Measurements from ENCODE around the gene CDYL2.
"Not testable (repeated sequence)": the region's sequence is repeated elsewhere in the genome, so short reads cannot be mapped to it uniquely, and the experiment has no call there.

CDYL2 gene

DNA sequence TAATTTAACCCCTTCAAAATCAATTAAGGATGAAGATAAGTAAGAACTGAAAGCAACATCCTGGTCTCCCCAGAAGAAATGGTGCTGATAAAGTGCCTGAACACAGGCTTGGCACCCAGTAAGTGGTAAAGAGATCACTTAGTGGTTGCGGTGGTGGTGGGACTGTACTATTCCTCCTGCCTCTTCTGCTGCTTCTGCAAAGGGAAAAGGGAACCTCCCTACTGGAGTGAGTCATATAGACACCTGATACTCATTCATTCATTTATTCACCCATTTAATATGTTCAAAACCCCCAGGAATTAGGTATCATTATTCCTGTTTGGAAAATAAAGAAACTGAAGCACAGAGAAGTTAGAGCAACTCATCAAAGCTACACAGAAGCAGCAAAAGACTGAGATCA, 60.6 kb downstream of the CDYL2 start:
- no peak for DNase-seq (ENCODE audit: low spot score)

GRCh38 chr16:80743273-80743672, 61.1 kb downstream of the CDYL2 start:
- DNase-seq (ENCODE audit: low spot score), result no peak

- DNase-seq (ENCODE audit: low spot score), result no peak
These were observed 62.1 kb downstream of the CDYL2 start for GRCh38 chr16:80742331-80742730.

DNA sequence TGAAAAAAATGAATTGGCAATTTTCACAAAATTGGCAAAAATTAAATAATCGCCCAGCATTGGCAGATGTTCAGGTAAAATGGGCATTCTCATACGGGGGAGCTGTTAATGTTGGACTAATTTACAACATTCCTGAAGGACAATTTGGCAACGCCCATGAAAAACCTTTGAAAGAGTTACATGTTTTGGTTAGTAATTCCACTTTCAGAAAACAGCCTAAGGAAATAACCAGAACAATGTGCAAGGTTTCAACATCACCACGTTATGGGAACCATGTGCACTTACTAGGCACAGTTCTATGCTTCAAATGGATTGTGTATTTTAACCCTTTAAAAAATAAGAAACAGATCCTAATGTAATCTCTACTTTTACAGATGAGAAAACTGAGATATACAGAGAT, 62.7 kb downstream of the CDYL2 start:
- DNase-seq (ENCODE audit: low spot score), result no peak

DNA sequence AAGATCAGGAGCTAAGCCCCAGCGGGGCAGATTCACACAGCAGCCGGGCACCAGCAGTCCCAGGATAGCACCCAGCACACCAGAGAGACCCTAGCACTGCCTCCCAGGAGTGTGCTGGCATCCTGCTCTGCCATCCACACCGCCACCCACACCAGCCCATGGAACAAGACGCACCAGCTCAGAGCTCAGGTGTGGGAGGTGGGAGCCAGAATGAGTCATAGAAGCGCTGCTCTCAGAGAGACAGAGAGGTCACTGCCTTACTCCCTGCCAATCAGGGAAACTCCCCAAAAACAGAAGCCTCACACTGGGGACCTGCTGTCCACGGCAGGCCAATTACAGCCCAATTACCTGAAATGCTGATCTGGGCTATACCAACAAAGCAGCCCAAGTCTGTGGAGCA, 64.9 kb downstream of the CDYL2 start:
- no peak for DNase-seq (ENCODE audit: low spot score)

DNA sequence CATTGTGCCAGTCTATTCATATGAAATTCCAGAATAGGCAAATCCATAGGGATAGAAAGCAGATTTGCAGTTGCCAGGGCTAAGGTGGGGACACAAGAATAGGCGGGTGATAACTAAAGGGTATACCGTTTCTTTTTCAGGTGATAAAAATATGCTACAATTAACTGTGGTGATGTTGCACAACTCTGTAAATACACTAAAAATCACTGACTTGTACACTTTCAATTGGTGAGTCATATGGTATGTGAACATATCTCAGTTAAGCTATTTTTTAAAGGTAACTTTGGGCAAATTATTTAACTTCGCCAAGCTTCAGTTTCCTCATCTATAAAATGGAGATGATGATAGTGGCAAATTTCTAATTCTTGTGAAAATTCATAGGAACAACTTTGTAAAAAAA, 65.9 kb downstream of the CDYL2 start:
- no peak for DNase-seq (ENCODE audit: low spot score)

GRCh38 chr16:80735846-80736245, 68.6 kb downstream of the CDYL2 start:
- no peak for DNase-seq (ENCODE audit: low spot score)

GRCh38 chr16:80733407-80733806, 71.0 kb downstream of the CDYL2 start:
- DNase-seq (ENCODE audit: low spot score), result no peak

DNA sequence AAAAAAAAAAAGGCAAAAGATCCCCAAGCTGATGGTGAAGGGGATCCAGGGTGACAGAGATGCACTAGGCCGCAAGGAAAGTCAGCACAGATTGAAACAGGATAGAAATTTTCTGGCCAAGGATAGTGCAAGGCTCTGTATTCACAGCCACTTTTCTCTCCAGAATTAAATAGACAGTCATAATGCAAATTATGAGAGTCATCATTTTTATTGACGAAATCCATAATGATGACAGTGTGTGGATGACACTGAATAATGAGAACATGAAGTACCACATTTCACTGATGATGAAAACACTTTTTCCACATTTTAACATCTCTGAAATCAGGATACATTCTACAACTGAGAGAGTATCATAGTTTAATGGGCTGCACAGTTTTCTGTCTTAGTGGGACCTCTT, 72.5 kb downstream of the CDYL2 start:
- DNase-seq (ENCODE audit: low spot score), result no peak

GRCh38 chr16:80727066-80727763, 77.2 kb downstream of the CDYL2 start:
- DNase-seq (ENCODE audit: low spot score), result not testable (repeated sequence)

DNA sequence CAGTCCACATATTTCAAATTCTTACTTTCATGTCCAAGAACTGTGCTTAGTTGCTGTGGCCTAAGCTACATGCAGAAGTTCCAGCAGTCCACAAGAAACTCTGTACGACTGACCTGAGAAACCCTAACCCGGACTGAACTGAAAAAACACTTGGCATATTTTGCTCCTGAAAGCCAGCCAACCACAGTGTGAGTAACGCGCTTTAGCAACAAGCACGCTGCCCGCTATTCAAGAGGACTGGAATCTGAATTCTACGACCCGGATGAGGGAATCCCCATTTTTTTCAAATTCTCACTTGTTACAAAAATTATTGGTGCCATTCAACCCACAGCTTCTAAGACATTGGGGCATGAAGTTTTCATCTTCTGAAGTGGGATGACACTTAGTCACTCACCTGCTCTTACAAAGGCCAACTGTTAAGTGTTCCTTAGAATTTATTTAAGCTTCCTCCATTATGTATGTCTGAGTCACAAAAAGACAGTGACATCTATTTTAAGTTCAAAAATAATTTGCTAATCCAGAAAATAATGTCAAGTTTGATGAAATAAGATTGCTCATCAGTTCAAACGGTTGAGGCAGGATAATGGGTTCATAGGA, 78.7 kb downstream of the CDYL2 start:
- no peak for DNase-seq (ENCODE audit: low spot score)

GRCh38 chr16:80723981-80724380, 80.4 kb downstream of the CDYL2 start:
- no peak for DNase-seq (ENCODE audit: low spot score)

- DNase-seq (ENCODE audit: low spot score), result no peak
These were observed 81.3 kb downstream of the CDYL2 start for GRCh38 chr16:80723091-80723490.

DNA sequence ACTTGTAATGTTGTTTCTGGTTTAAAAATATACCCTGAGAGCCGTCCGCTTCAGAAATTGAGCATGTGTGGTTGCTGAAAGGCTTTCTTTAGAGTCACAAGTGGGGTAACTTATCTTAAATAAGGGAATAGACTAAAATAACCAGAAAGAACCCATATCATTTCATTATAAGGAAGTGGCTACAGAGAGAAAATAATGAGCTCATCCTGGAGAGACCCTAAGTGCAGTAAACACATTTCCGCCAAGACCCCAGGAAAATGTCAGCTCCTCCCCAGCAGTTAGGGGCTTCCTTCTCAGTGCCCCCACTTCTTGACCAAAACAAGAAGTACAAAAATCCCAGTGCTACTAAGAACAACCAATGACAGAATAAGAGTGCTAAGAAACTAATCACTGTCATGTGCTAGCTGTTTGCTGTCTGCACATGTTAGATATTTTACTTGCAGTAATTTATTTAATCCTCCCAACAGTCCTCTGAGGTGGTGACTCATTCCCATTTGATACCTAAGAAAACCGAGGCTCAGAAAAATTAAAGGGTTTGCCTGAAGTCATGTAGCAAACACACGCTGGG, 83.5 kb downstream of the CDYL2 start:
- no peak for DNase-seq (ENCODE audit: low spot score)

- DNase-seq (ENCODE audit: low spot score), result no peak
These were observed 84.8 kb downstream of the CDYL2 start for GRCh38 chr16:80719573-80719972.

DNA sequence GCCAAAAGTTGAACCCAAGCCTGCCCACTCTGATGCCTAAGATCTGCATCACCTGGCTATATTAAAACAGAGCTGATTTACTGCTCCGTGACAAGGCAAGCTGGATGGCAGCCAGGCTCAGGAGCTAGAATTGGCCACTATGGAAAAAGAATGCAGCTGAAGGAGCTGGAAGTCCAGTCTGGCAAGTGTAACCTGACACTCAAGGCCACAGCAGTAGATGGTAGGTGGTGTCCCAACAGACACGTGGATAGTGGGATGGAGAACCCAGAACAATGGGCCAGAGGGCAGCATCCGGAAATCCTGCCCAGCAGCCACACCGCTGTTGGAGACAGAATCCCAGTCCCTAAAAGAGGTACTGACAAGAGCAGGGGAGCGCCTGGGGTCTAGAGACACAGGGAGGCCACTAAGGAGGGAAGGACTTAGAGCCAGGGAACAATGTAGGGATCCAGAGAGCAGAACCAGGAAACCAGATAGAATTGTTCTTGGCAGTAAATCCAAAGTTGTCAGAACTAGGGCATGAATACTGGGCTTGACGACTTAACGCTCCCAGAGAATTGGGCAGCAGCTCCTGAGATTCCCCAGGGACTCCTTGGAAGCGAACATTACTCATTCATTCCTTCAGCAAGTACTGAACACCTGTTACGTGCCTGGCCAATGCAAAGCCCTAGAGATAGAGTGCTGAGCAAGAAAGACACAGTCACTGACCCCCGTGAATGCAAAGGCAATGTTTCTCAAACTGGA, 85.7 kb downstream of the CDYL2 start:
- no peak for DNase-seq (ENCODE audit: low spot score)

DNA sequence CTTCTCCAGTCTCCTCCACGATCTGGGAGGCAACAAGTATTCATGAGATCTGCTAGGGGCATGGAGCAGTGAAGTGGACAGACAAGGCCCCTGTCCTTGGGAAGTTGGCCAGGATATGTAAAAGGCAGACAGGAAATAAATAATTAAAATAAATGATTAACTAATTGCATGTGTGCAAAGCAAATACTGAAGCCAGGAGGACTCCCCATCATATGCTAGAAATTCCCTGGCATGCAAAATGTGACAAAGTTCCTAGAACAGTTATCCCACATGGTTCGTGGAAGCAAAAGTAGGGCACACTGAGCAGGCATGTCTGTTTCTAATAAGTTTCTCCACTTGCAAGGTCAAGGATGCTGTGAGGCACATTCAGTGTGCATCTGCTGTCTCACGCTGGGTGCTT, 86.8 kb downstream of the CDYL2 start:
- no peak for DNase-seq (ENCODE audit: low spot score)

- DNase-seq (ENCODE audit: low spot score), result no peak
These were observed 87.7 kb downstream of the CDYL2 start for GRCh38 chr16:80716564-80717139.

DNA sequence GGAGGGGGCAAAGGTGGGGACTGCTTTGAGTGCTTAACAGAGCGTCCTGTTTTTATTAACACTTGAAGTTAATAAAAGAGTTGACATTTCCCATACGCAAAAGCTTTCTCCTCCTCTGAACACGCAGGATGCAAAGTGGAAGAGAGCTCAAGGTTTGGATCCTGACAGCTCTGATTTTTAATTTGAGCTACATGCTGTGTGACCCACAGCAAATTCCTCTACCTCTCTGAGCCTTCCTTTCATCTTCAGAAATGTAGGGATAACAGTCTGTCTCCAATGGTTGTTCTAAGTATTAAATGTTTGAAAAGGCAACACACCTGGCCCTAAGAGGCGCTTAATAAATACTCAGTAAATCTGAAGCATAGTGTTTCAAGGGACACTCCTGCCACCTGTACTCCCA, 93.0 kb downstream of the CDYL2 start:
- DNase-seq (ENCODE audit: low spot score), result no peak

GRCh38 chr16:80710918-80711317, 93.5 kb downstream of the CDYL2 start:
- no peak for DNase-seq (ENCODE audit: low spot score)

DNA sequence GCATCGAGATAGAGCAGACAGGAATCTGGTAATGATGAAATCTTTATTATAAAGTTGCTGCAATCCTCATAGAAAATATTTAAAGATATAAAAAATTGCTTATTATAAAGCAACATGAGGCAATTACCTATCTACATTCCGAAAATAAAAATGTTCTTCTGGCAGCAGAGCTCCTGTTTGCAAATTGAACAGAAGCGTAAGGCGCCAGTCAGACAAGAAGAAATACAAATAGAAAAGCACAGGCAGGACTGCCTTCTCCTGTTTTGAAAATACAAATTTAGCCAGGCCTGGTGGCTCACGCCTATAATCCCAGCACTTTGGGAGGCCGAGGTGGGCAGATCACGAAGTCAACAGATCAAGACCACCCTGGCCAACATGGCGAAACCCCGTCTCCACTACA, 95.6 kb downstream of the CDYL2 start:
- DNase-seq (ENCODE audit: low spot score), result no peak

GRCh38 chr16:80707686-80708085, 96.7 kb downstream of the CDYL2 start:
- DNase-seq (ENCODE audit: low spot score), result no peak

DNA sequence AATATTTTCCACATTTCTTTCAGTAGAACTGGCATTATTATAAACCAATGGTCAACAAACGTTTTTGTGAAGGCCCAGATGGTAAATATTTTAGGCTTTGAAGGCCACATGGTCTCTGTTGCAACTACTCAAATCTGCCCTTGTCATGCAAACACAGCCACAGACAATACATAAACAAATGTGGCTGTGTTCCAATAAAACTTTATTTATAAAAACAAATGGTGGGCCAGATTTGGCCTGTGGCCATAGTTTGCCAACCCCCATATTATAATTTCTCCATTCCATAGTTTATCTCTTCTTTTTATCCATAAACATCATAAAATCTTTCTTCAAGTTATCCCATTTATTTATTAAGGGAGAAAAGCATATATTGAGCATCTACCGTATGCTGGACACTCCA, 98.8 kb downstream of the CDYL2 start:
- DNase-seq (ENCODE audit: low spot score), result no peak

All from AG08396 (cell line).